Neuronal stem cell (in vitro differentiated cells): ENCODE measurements around the gene APEH.

Experiments used
- DNase-seq: peaks from one replicate; pipeline ENCODE4 v3.0.0-alpha.2; 2013; ENCODE audit warnings: low spot score
- H2AFZ ChIP-seq: one replicate; pipeline ENCODE4 v1.6.1; 2013; ENCODE audit warnings: mild to moderate bottlenecking, low read length, inconsistent platforms
- H2AK5ac ChIP-seq: 2 replicates; pipeline ENCODE4 v1.6.1; 2013; ENCODE audit warnings: low read depth, mild to moderate bottlenecking, inconsistent platforms, low read length, moderate library complexity, mixed read lengths
- H2BK120ac ChIP-seq: 2 replicates; pipeline ENCODE4 v1.6.1; 2013; ENCODE audit warnings: low read depth, mild to moderate bottlenecking, inconsistent platforms, low read length, moderate library complexity, mixed read lengths
- H2BK12ac ChIP-seq: one replicate; pipeline ENCODE4 v1.6.1; 2013; ENCODE audit warnings: low read length, inconsistent platforms
- H2BK15ac ChIP-seq: 2 replicates; pipeline ENCODE4 v1.6.1; 2013; ENCODE audit warnings: mild to moderate bottlenecking, low read length, inconsistent platforms, mixed read lengths
- H2BK5ac ChIP-seq: one replicate; pipeline ENCODE4 v1.6.1; 2013; ENCODE audit warnings: inconsistent platforms, mild to moderate bottlenecking, low read length, moderate library complexity
- H3K14ac ChIP-seq: one replicate; pipeline ENCODE4 v1.6.1; 2013; ENCODE audit warnings: low read length, inconsistent platforms
- H3K18ac ChIP-seq: 2 replicates; pipeline ENCODE4 v1.6.1; 2013; ENCODE audit warnings: low read length, inconsistent platforms
- H3K23ac ChIP-seq: 2 replicates; pipeline ENCODE4 v1.6.1; 2013; ENCODE audit warnings: low read depth, mild to moderate bottlenecking, mixed read lengths, low read length, inconsistent platforms; ENCODE audit not compliant: poor library complexity
- H3K27ac ChIP-seq: replicated peaks from 3 replicates; pipeline ENCODE4 v1.5.1; 2013; ENCODE audit warnings: low read length, inconsistent platforms
- H3K27me3 ChIP-seq, 3 experiments: 2 replicates each; pipeline ENCODE4 v1.6.1; 2013; ENCODE audit warnings: low read length in 3 of 3, mild to moderate bottlenecking in 2 of 3, inconsistent platforms in 1 of 3, low read depth in 1 of 3, mixed read lengths in 1 of 3, moderate library complexity in 1 of 3; ENCODE audit not compliant: control insufficient read depth in 3 of 3, insufficient read depth in 3 of 3
- H3K36me3 ChIP-seq, 2 donors: replicated peaks in 1 of 2; 2 replicates each; pipeline ENCODE4 v1.6.1; 2013; ENCODE audit warnings: low read length in 2 of 2; ENCODE audit not compliant: control insufficient read depth in 2 of 2, insufficient read depth in 2 of 2
- H3K4ac ChIP-seq: 2 replicates; pipeline ENCODE4 v1.6.1; 2013; ENCODE audit warnings: inconsistent platforms, mild to moderate bottlenecking, low read length, moderate library complexity
- H3K4me1 ChIP-seq, 2 donors: 1 replicate in 1 of 2; 2 replicates in 1 of 2; pipeline ENCODE4 v1.6.1; 2013; ENCODE audit warnings: low read length in 2 of 2, low read depth in 1 of 2; ENCODE audit not compliant: control insufficient read depth in 2 of 2, insufficient read depth in 1 of 2
- H3K4me2 ChIP-seq: one replicate; pipeline ENCODE4 v1.6.1; 2013; ENCODE audit warnings: mild to moderate bottlenecking, low read length, inconsistent platforms; ENCODE audit not compliant: insufficient read depth, poor library complexity, severe bottlenecking
- H3K4me3 ChIP-seq, 2 donors: 2 replicates each; pipeline ENCODE4 v1.5.1; 2013; ENCODE audit warnings: low read length in 2 of 2, mild to moderate bottlenecking in 2 of 2, inconsistent platforms in 1 of 2, moderate library complexity in 1 of 2
- H3K79me1 ChIP-seq: one replicate; pipeline ENCODE4 v1.6.1; 2013; ENCODE audit warnings: low read depth, mild to moderate bottlenecking, inconsistent platforms, low read length, moderate library complexity
- H3K9ac ChIP-seq: one replicate; pipeline ENCODE4 v1.6.1; 2013; ENCODE audit warnings: mild to moderate bottlenecking, low read depth, low read length, inconsistent platforms; ENCODE audit not compliant: poor library complexity
- H3K9me3 ChIP-seq, 2 donors: replicated peaks in 1 of 2; 2 replicates each; pipeline versions ENCODE3 to v1.6.1; 2013; ENCODE audit warnings: low read length in 2 of 2, mild to moderate bottlenecking in 2 of 2, inconsistent platforms in 1 of 2, low read depth in 1 of 2, mixed read lengths in 1 of 2, moderate library complexity in 1 of 2; ENCODE audit not compliant: control insufficient read depth in 2 of 2, insufficient read depth in 1 of 2
- H4K8ac ChIP-seq: one replicate; pipeline ENCODE4 v1.6.1; 2013; ENCODE audit warnings: low read depth, mild to moderate bottlenecking, inconsistent platforms, low read length, moderate library complexity
- H4K91ac ChIP-seq: one replicate; pipeline ENCODE4 v1.6.1; 2013; ENCODE audit warnings: low read length, low read depth, mild to moderate bottlenecking, inconsistent platforms; ENCODE audit not compliant: poor library complexity
- WGBS, 2 donors: extraction: QIAGEN DNeasy Blood & Tissue Kit; methylation state at CpG; one replicate each; pipeline ENCODE4 v1.1.7; 2013; ENCODE audit warnings: missing lambda C conversion rate in 2 of 2, mixed read lengths in 1 of 2; ENCODE audit not compliant: insufficient read length in 2 of 2, insufficient replicate concordance in 1 of 2; ENCODE audit errors: extremely low coverage in 2 of 2; 5-methylcytosine and 5-hydroxymethylcytosine counted together

APEH gene

GRCh38 chr3:49639551-49639950 is 34.6 kb upstream of the APEH start:
- no peak overlapping the region for H3K4me2 ChIP-seq
- no peak overlapping the region for H3K23ac ChIP-seq
- no peak overlapping the region for H2BK12ac ChIP-seq
- H2BK120ac ChIP-seq = no peak overlapping the region
- H3K4me3 ChIP-seq = no peak overlapping the region
- no peak overlapping the region for H3K14ac ChIP-seq
- peak overlapping the region; percentile 21 for H3K18ac ChIP-seq
- H2BK5ac ChIP-seq = no peak overlapping the region
- H3K9ac ChIP-seq = no peak overlapping the region
- H3K79me1 ChIP-seq = no peaks in the 10 kb centered on the region
- H3K27ac ChIP-seq = no peak overlapping the region
- no peak overlapping the region for H2AFZ ChIP-seq
- H3K27me3 ChIP-seq = no peaks in the 10 kb centered on the region
- DNase-seq = no peak
- H4K91ac ChIP-seq = no peak overlapping the region
- no peak overlapping the region for H2BK15ac ChIP-seq
- no CpG with 5 or more reads among the region's 2 CpGs for WGBS, 2 donors
- peaks cover 0 to 2% of the 10 kb centered on the region in 2 donors for H3K4me1 ChIP-seq
- H4K8ac ChIP-seq = no peak overlapping the region
- peaks cover 0 to 1% of the 10 kb centered on the region in 2 donors for H3K9me3 ChIP-seq
- H3K36me3 ChIP-seq = peaks cover 0 to 20% of the 10 kb centered on the region in 2 donors
- no peak overlapping the region for H3K4ac ChIP-seq
- H2AK5ac ChIP-seq = peak overlapping the region; percentile 32

- no peak overlapping the region for H2AK5ac ChIP-seq
- no peak overlapping the region for H2AFZ ChIP-seq
- H3K14ac ChIP-seq = no peak overlapping the region
- peaks cover 0 to 2% of the 10 kb centered on the region in 2 donors for H3K4me1 ChIP-seq
- H4K8ac ChIP-seq = no peak overlapping the region
- no peak overlapping the region for H3K27ac ChIP-seq
- H3K18ac ChIP-seq = no peak overlapping the region
- peaks cover 0 to 1% of the 10 kb centered on the region in 2 donors for H3K9me3 ChIP-seq
- H3K4me3 ChIP-seq = no peak overlapping the region
- H3K23ac ChIP-seq = no peak overlapping the region
- H2BK15ac ChIP-seq = no peak overlapping the region
- no peak overlapping the region for H2BK120ac ChIP-seq
- no peak overlapping the region for H2BK12ac ChIP-seq
- no peak overlapping the region for H3K9ac ChIP-seq
- no peaks in the 10 kb centered on the region for H3K27me3 ChIP-seq
- no peak overlapping the region for H3K4me2 ChIP-seq
- peaks cover 0 to 20% of the 10 kb centered on the region in 2 donors for H3K36me3 ChIP-seq
- H2BK5ac ChIP-seq = no peak overlapping the region
- no peak overlapping the region for H4K91ac ChIP-seq
- no peak overlapping the region for H3K4ac ChIP-seq
- no CpG with 5 or more reads among the region's 7 CpGs for WGBS, 2 donors
- no peak for DNase-seq
- no peaks in the 10 kb centered on the region for H3K79me1 ChIP-seq
Measured at GRCh38 chr3:49641292-49641691, 32.9 kb upstream of the APEH start.

GRCh38 chr3:49641921-49642707 is 32.0 kb upstream of the APEH start:
- H2BK120ac ChIP-seq = no peak overlapping the region
- peak overlapping the region; percentile 19 for H3K23ac ChIP-seq
- no peaks in the 10 kb centered on the region for H3K27me3 ChIP-seq
- H2AK5ac ChIP-seq = peak overlapping the region; percentile 44
- H3K79me1 ChIP-seq = no peaks in the 10 kb centered on the region
- H3K36me3 ChIP-seq = peaks cover 0 to 20% of the 10 kb centered on the region in 2 donors
- H3K4me3 ChIP-seq = peak overlapping the region in 1 of 2 donors; percentile 16
- peak overlapping the region; percentile 3 for H3K9ac ChIP-seq
- H3K4me2 ChIP-seq = no peak overlapping the region
- WGBS, 2 donors = no CpG with 5 or more reads among the region's 14 CpGs
- H2BK15ac ChIP-seq = no peak overlapping the region
- no peak overlapping the region for H2AFZ ChIP-seq
- H3K14ac ChIP-seq = peak overlapping the region; percentile 65
- no peak overlapping the region for H4K91ac ChIP-seq
- no peak overlapping the region for H3K27ac ChIP-seq
- no peak overlapping the region for H2BK12ac ChIP-seq
- peaks cover 0 to 2% of the 10 kb centered on the region in 2 donors for H3K4me1 ChIP-seq
- peak overlapping the region; percentile 52 for H3K18ac ChIP-seq
- no peak overlapping the region for H4K8ac ChIP-seq
- H3K9me3 ChIP-seq = peaks cover 0 to 1% of the 10 kb centered on the region in 2 donors
- H3K4ac ChIP-seq = no peak overlapping the region
- H2BK5ac ChIP-seq = no peak overlapping the region
- no peak for DNase-seq

DNA sequence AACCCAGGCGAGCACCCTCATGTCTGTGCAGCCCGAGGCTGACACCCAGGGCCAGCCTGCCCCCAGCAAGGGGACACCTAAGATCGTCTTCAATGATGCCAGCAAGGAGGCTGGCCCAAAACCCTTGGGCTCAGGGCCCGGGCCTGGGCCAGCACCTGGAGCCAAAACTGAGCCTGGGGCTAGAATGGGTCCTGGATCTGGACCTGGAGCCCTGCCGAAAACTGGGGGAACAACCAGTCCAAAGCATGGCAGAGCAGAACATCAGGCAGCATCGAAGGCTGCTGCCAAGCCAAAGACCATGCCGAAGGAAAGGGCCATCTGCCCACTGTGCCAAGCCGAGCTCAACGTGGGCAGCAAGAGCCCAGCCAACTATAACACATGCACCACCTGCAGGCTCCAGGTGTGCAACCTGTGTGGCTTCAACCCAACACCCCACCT is 31.4 kb upstream of the APEH start:
- H3K4me2 ChIP-seq = no peak overlapping the region
- peak overlapping the region; percentile 52 for H3K18ac ChIP-seq
- H3K9ac ChIP-seq = no peak overlapping the region
- no peak overlapping the region for H2BK120ac ChIP-seq
- no peak overlapping the region for H2BK5ac ChIP-seq
- no peak overlapping the region for H3K4me3 ChIP-seq
- H3K36me3 ChIP-seq = peaks cover 0 to 20% of the 10 kb centered on the region in 2 donors
- H2AK5ac ChIP-seq = peak overlapping the region; percentile 44
- H3K27ac ChIP-seq = no peak overlapping the region
- no peak overlapping the region for H2BK12ac ChIP-seq
- H2AFZ ChIP-seq = no peak overlapping the region
- H3K4ac ChIP-seq = no peak overlapping the region
- no CpG with 5 or more reads among the region's 9 CpGs for WGBS, 2 donors
- no peak overlapping the region for H3K14ac ChIP-seq
- peaks cover 0 to 1% of the 10 kb centered on the region in 2 donors for H3K9me3 ChIP-seq
- H2BK15ac ChIP-seq = no peak overlapping the region
- peak overlapping the region; percentile 13 for H3K23ac ChIP-seq
- peaks cover 0 to 2% of the 10 kb centered on the region in 2 donors for H3K4me1 ChIP-seq
- H4K91ac ChIP-seq = no peak overlapping the region
- H4K8ac ChIP-seq = peak overlapping the region; percentile 44
- DNase-seq = no peak
- H3K79me1 ChIP-seq = no peaks in the 10 kb centered on the region
- no peaks in the 10 kb centered on the region for H3K27me3 ChIP-seq
